Neural cell (in vitro differentiated cells): ENCODE results near the gene C18orf54. TPM values are rescaled to one million over a fixed set of nuclear protein-coding genes. Genes with fewer than 3 reads are reported as not detected.

Source experiments
- H2AFZ ChIP-seq: fragments of 200-600, 300-800 bp; sonication (generic), shearing (Covaris generic); 2 replicates; pipeline ENCODE4 v1.6.0; 2014; ENCODE audit warnings: low read depth, mild to moderate bottlenecking, antibody characterized with exemption, low read length, moderate library complexity
- H3F3A ChIP-seq: fragments of 200-600 bp; shearing (Covaris generic); 2 replicates; pipeline ENCODE4 v1.6.1; 2016; ENCODE audit warnings: mild to moderate bottlenecking, moderate library complexity, mixed read lengths, antibody characterized with exemption, low read length; ENCODE audit not compliant: insufficient read depth, poor library complexity, severe bottlenecking
- H3K27ac ChIP-seq: fragments of 200-600, 300-800 bp; sonication (generic), shearing (Covaris generic); 2 replicates; pipeline ENCODE4 v1.5.1; 2014; ENCODE audit warnings: mild to moderate bottlenecking, low read length, moderate library complexity
- H3K27me3 ChIP-seq: fragments of 300-800, 200-600 bp; sonication (generic), shearing (Covaris generic); 2 replicates; pipeline ENCODE4 v1.6.0; 2014; ENCODE audit warnings: mild to moderate bottlenecking, low read depth, low read length, moderate library complexity; ENCODE audit not compliant: insufficient read depth
- H3K36me3 ChIP-seq: fragments of 300-800, 200-600 bp; sonication (generic), shearing (Covaris generic); 2 replicates; pipeline ENCODE4 v1.5.1; 2014; ENCODE audit warnings: mild to moderate bottlenecking, antibody characterized with exemption, low read length, moderate library complexity; ENCODE audit not compliant: insufficient read depth
- H3K4me2 ChIP-seq: fragments of 300-800, 200-600 bp; sonication (generic), shearing (Covaris generic); 2 replicates; pipeline ENCODE4 v1.6.0; 2014; ENCODE audit warnings: mild to moderate bottlenecking, low read length
- H3K4me3 ChIP-seq: fragments of 300-800, 200-600 bp; sonication (generic), shearing (Covaris generic); 2 replicates; pipeline ENCODE4 v1.5.1; 2014; ENCODE audit warnings: mild to moderate bottlenecking, low read length, moderate library complexity
- H3K79me2 ChIP-seq: fragments of 200-600 bp; shearing (Covaris generic); replicated peaks from 2 replicates; pipeline ENCODE4 v1.6.0; 2014; ENCODE audit warnings: mild to moderate bottlenecking, low read length, moderate library complexity; ENCODE audit not compliant: insufficient read depth
- H3K9ac ChIP-seq: fragments of 300-800, 200-600 bp; sonication (generic), shearing (Covaris generic); 2 replicates; pipeline ENCODE4 v1.6.1; 2016; ENCODE audit warnings: mild to moderate bottlenecking, low read length, mixed read lengths
- H3K9me2 ChIP-seq: fragments of 200-600 bp; shearing (Covaris generic); 2 replicates; pipeline ENCODE4 v1.6.1; 2016; ENCODE audit warnings: mild to moderate bottlenecking, low read length, mixed read lengths; ENCODE audit not compliant: insufficient read depth
- H3K9me3 ChIP-seq: fragments of 200-600, 300-800 bp; sonication (generic), shearing (Covaris generic); 2 replicates; pipeline ENCODE4 v1.6.1; 2016; ENCODE audit warnings: mild to moderate bottlenecking, mixed run types, low read length, moderate library complexity, mixed read lengths
- H4K20me1 ChIP-seq: fragments of 200-600 bp; shearing (Covaris generic); 2 replicates; pipeline ENCODE4 v1.6.1; 2016; ENCODE audit warnings: mild to moderate bottlenecking, mixed run types; ENCODE audit not compliant: insufficient read depth
- CTCF ChIP-seq: fragments of 450-650 bp; IDR thresholded peaks from 2 replicates; pipeline ENCODE4 v1.5.1; 2014; ENCODE audit warnings: antibody characterized with exemption, mild to moderate bottlenecking, moderate library complexity; ENCODE audit not compliant: poor library complexity, severe bottlenecking
- EP300 ChIP-seq: fragments of 450-650 bp; conservative IDR thresholded peaks from 2 replicates; pipeline ENCODE4 v1.6.1; 2014; ENCODE audit warnings: antibody characterized with exemption, mild to moderate bottlenecking, moderate library complexity; ENCODE audit not compliant: poor library complexity, severe bottlenecking
- EZH2 ChIP-seq: fragments of 200-600, 300-800 bp; shearing (Covaris generic), sonication (generic); IDR thresholded peaks from 2 replicates; pipeline ENCODE4 v1.6.1; 2014; ENCODE audit warnings: antibody characterized with exemption, low read length, borderline replicate concordance, mild to moderate bottlenecking; ENCODE audit not compliant: insufficient read depth, poor library complexity, severe bottlenecking
- MXI1 ChIP-seq: fragments of 450-650 bp; conservative IDR thresholded peaks from 2 replicates; pipeline ENCODE4 v1.6.1; 2014; ENCODE audit warnings: antibody characterized with exemption, mild to moderate bottlenecking; ENCODE audit not compliant: poor library complexity, severe bottlenecking
- POLR2AphosphoS5 ChIP-seq: IDR thresholded peaks from 2 replicates; pipeline ENCODE4 v1.6.1; 2012
- RAD21 ChIP-seq: fragments of 450-650 bp; conservative IDR thresholded peaks from 2 replicates; pipeline ENCODE4 v1.6.1; 2014; ENCODE audit warnings: antibody characterized with exemption, mild to moderate bottlenecking, moderate library complexity
- REST ChIP-seq: IDR thresholded peaks from 2 replicates; pipeline ENCODE4 v1.6.1; 2012; ENCODE audit warnings: borderline replicate concordance
- SMC3 ChIP-seq: fragments of 450-650 bp; conservative IDR thresholded peaks from 2 replicates; pipeline ENCODE4 v1.6.1; 2014; ENCODE audit warnings: antibody characterized with exemption, mild to moderate bottlenecking, moderate library complexity; ENCODE audit not compliant: poor library complexity
- TAF1 ChIP-seq: IDR thresholded peaks from 2 replicates; pipeline ENCODE4 v1.6.1; 2012; ENCODE audit warnings: low read depth
- polyA plus RNA-seq: library from polyadenylated mRNA; depleted of rRNA; stranded (reverse); fragments of >200 nt; gene quantifications from 2 replicates; pipeline ENCODE4 v1.2.3, GENCODE V29; 2014

The C18orf54 gene
- polyA plus RNA-seq, 1 donor from 2014 or later = 2.2 TPM

- Histone ChIP-seq H3K4me2 (no peak overlapping the region), H3K9me2 (no peaks in the 10 kb centered on the region), H3K27ac (no peak overlapping the region), H3K79me2 (no peaks in the 10 kb centered on the region), H3K9ac (no peak overlapping the region), H4K20me1 (no peaks in the 10 kb centered on the region), H3K4me3 (no peak overlapping the region), H3K36me3 (no peaks in the 10 kb centered on the region), H3K27me3 (no peaks in the 10 kb centered on the region), H2AFZ (no peak overlapping the region), H3F3A (no peaks in the 10 kb centered on the region), H3K9me3 (no peaks in the 10 kb centered on the region)
- no peak for TF ChIP-seq POLR2AphosphoS5
- no peak for TF ChIP-seq REST
- no peak for TF ChIP-seq TAF1
- no peak for TF ChIP-seq EZH2
- no peak for TF ChIP-seq MXI1
- no peak for TF ChIP-seq EP300
- TF ChIP-seq SMC3 = no peak
- no peak for TF ChIP-seq CTCF
- TF ChIP-seq RAD21 = no peak
Observed at GRCh38 chr18:54316071-54316820, 41.5 kb upstream of the C18orf54 start.

- H3K79me2 ChIP-seq = no peaks in the 10 kb centered on the region
- no peaks in the 10 kb centered on the region for H3K9me2 ChIP-seq
- no peaks in the 10 kb centered on the region for H4K20me1 ChIP-seq
- H3K9me3 ChIP-seq = no peaks in the 10 kb centered on the region
- H3K36me3 ChIP-seq = no peaks in the 10 kb centered on the region
- no peak overlapping the region for H3K27ac ChIP-seq
- TF ChIP-seq REST = no peak
- TF ChIP-seq RAD21 = no peak
- TF ChIP-seq TAF1 = no peak
- TF ChIP-seq SMC3 = no peak
- TF ChIP-seq MXI1 = no peak
- no peak for TF ChIP-seq POLR2AphosphoS5
- no peaks in the 10 kb centered on the region for H3F3A ChIP-seq
- H3K4me3 ChIP-seq = no peak overlapping the region
- H3K9ac ChIP-seq = no peak overlapping the region
- H3K27me3 ChIP-seq = no peaks in the 10 kb centered on the region
- no peak overlapping the region for H2AFZ ChIP-seq
- H3K4me2 ChIP-seq = no peak overlapping the region
Observed at GRCh38 chr18:54323561-54323960, 34.1 kb upstream of the C18orf54 start.
